ENCODE data around the gene PSMB5.

The PSMB5 gene

GRCh38 chr14:22981090-22981875, 53.4 kb downstream of the PSMB5 start:
- peak; percentile 42 for DNase-seq (ENCODE audit: low spot score)
- no peak for TF ChIP-seq CTCF (conservative IDR thresholded peaks at IDR 0.05; ENCODE audit: low read depth)
- ChIA-PET POLR2A (ENCODE audit: low non-redundant PET) (interaction anchor here (0.5 to 0.8 kb wide), 4 partner anchors 81 to 162 kb away, joined by 3 to 5 read pairs (median 3); no protein-coding TSS in a partner anchor), CTCF (interaction anchor here (0.8 to 2.1 kb wide), 3 partner anchors 8 to 77 kb away, joined by 3 to 22 read pairs (median 5); no protein-coding TSS in a partner anchor)
- H3K27ac ChIP-seq: peak overlapping the region; percentile 99

GRCh38 chr14:22980672-22981089, 54.0 kb downstream of the PSMB5 start:
- DNase-seq (ENCODE audit: low spot score): peak; percentile 88
- ChIA-PET CTCF (no interaction called here), POLR2A (ENCODE audit: low non-redundant PET) (interaction anchor here (0.6 kb wide), 1 partner anchor 162 kb away, joined by 3 read pairs; no protein-coding TSS in a partner anchor)
- TF ChIP-seq CTCF (conservative IDR thresholded peaks at IDR 0.05; ENCODE audit: low read depth): no peak
- H3K27ac ChIP-seq: peak overlapping the region; percentile 99

- ChIA-PET CTCF (interaction anchor here (1.0 kb wide), 1 partner anchor 141 kb away, joined by 3 read pairs; no protein-coding TSS in a partner anchor), POLR2A (ENCODE audit: low non-redundant PET) (no interaction called here)
- peak overlapping the region; percentile 99 for H3K27ac ChIP-seq
- peak; percentile 61 for DNase-seq (ENCODE audit: low spot score)
- TF ChIP-seq CTCF (conservative IDR thresholded peaks at IDR 0.05; ENCODE audit: low read depth): no peak
These were observed 54.8 kb downstream of the PSMB5 start for GRCh38 chr14:22979748-22980392.

GRCh38 chr14:22978981-22979671, 55.6 kb downstream of the PSMB5 start:
- peak overlapping the region; percentile 99 for H3K27ac ChIP-seq
- 0 out of 2 replicates have a peak, but pooled peaks have one; percentile 12 for TF ChIP-seq CTCF (conservative IDR thresholded peaks at IDR 0.05; ENCODE audit: low read depth)
- POLR2A ChIA-PET (ENCODE audit: low non-redundant PET): no interaction called here
- DNase-seq (ENCODE audit: low spot score): peak; percentile 91
- CTCF ChIA-PET: interaction anchor here (0.7 to 1.0 kb wide), 2 partner anchors 141 to 698 kb away, joined by 3 to 5 read pairs; no protein-coding TSS in a partner anchor

GRCh38 chr14:22978487-22978837, 56.2 kb downstream of the PSMB5 start:
- CTCF ChIA-PET: interaction anchor here (0.7 to 1.4 kb wide), 3 partner anchors 8 to 697 kb away, joined by 3 to 10 read pairs (median 5); no protein-coding TSS in a partner anchor
- POLR2A ChIA-PET (ENCODE audit: low non-redundant PET): no interaction called here
- no peak for TF ChIP-seq CTCF (conservative IDR thresholded peaks at IDR 0.05; ENCODE audit: low read depth)
- H3K27ac ChIP-seq: peak overlapping the region; percentile 99
- no peak for DNase-seq (ENCODE audit: low spot score)
